GM12872 (cell line): ENCODE results near the gene UBAP2.

Source experiments
- TF ChIP-seq, protein P1 (sequence below): IDR thresholded peaks from 3 replicates; pipeline ENCODE4 v1.5.1; 2011; ENCODE audit warnings: low read depth, mild to moderate bottlenecking, low read length, moderate library complexity; ENCODE audit not compliant: insufficient read depth

Gene UBAP2

DNA sequence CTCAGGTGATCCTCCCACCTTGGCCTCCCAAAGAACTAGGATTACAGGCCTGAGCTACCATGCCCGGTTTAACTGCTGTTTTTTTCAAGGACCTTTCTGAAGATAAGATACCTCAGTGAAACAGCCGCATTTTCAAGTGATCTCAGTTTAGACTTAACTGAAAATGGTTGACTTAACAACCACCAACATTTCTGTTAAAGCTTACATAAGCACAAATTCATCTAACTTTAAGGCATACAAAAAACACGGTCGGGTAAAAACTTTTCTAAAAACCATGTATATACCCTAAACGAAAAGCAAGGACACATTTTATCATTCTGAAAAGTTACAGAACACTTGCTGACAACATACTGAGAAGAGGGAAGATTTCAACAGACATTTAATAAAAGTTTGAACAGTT is 22.9 kb downstream of the UBAP2 start:
- TF ChIP-seq, protein P1, sequence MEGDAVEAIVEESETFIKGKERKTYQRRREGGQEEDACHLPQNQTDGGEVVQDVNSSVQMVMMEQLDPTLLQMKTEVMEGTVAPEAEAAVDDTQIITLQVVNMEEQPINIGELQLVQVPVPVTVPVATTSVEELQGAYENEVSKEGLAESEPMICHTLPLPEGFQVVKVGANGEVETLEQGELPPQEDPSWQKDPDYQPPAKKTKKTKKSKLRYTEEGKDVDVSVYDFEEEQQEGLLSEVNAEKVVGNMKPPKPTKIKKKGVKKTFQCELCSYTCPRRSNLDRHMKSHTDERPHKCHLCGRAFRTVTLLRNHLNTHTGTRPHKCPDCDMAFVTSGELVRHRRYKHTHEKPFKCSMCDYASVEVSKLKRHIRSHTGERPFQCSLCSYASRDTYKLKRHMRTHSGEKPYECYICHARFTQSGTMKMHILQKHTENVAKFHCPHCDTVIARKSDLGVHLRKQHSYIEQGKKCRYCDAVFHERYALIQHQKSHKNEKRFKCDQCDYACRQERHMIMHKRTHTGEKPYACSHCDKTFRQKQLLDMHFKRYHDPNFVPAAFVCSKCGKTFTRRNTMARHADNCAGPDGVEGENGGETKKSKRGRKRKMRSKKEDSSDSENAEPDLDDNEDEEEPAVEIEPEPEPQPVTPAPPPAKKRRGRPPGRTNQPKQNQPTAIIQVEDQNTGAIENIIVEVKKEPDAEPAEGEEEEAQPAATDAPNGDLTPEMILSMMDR, result no peak

DNA sequence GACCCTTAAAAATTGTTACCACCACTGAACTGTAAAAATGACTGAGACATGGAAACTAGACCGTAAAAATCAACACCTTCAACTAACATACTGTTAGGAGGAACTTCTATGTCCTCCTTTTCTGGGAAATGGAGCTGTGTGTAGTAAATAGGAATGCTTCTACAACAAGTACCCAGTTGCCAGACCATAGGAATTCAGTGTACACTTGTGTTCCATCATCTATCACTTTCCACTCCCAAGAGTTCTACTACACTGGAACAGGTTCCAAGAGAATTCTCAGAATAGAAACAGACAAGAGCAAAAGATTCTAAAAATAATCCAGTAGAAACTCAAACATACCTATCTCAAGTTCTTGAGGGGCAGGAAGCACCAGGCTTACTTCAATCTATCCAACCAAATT is 23.6 kb downstream of the UBAP2 start:
- TF ChIP-seq, protein P1, result no peak

DNA sequence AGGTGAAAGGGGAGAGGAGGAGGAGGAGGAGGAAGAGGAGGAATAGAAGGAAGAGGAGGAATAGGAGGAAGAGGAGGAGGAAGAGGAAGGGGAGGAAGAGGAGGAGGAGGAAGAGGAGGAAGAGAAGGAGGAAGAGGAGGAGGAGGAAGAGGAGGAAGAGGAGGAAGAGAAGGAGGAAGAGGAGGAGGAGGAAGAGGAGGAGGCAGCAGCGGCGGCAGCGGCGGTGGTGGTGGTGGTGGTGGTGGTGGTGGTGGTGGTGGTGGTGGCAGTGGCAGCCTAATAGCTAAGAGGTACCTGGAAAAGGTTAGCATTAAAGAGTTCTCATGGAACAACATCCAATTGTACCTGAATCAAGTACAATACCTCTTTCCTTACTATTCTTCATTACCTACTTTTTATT is 32.5 kb downstream of the UBAP2 start:
- TF ChIP-seq, protein P1, result no peak

DNA sequence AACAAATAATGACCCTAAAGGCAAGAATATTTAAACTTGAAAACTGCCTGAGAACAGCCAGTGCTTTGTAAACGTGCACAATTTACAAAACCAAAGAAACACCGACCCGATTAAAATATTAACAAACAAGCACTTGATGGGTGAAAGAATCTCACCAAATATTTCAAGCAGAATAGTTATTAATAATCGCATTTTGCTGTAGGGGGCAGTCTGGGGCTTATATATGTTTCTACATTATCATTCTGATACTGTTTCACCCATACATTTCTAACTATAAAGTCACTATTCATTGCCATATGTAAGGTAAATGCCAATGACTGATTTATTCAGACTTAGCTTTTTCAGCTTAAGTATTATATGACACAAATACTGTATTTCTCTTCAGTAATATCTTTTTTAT is 37.7 kb downstream of the UBAP2 start:
- TF ChIP-seq, protein P1, result peak; percentile 27; the same call in 2 of the 3 replicates

DNA sequence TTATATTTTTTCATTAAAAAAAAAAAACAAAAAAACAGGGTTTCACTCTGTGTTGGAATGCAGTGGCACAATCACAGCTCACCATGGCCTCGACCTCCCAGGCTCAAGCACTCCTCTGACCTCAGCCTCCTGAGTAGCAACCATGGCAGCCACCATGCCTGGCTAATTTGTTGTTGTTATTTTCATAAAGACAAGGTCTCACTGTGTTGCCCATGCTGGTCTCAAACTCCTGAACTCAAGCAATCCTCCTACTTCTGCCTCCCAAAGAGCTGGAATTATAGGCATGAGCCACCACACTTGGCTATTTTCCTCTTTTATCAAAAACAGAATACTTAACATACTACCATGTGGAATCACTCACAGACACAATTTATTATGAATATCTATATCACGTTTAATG is 46.7 kb downstream of the UBAP2 start:
- TF ChIP-seq, protein P1, result no peak

DNA sequence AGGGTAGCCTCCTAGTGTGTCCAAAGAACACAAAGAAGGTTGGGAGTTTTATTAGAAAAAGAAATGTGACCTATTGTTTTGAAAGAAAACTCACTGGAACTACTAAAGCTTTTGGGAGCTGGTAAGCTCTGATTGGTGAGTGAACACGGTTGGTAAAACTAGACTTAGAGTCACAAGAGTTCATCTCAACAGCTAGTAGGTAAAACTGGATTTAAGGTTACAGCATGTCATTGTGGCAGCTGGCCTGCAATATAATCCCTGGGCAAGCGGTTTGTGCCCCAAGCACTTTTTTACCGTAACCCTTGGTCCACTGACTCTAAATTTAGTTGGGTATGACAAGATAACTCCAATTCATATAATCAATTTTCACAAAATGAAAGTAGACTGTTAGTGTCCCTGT is 47.4 kb downstream of the UBAP2 start:
- TF ChIP-seq, protein P1, result no peak

DNA sequence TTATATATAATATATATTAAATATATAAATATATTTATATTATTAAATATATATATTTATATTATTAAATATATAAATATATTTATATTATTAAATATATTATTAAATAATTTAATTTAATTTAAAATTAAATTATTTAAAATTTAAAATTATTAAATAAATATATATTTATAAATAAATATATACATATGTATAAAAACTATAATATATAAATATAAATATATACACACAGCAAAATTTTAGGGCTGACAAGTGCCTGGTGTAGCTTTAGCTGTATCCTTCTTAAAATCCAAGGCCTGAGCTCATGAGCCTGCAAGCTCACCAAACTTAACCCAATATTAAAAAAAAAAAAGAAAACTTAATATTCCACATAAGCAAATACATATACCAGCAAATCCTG is 53.2 kb downstream of the UBAP2 start:
- TF ChIP-seq, protein P1, result no peak

DNA sequence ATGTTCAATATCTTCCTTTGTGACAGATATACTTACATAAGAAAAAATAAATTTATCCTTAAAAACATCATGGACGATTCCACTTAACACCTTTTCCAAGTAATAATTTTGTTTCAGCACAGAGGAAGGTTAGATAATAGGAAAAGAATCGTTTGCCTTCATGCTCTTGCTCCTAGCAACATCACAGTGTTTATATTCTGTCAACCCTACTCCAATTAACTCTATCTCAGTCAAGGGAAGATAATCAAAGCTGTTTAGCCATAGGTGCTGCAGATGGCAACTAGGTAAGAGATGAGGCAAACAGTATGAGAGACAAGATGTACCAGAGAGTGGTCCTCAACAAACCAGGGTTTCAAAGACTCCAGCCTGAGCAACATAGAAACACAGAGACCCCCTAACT is 55.6 kb downstream of the UBAP2 start:
- TF ChIP-seq, protein P1, result no peak
